GM11168 (cell line): ENCODE results near the gene COL25A1.
"Not testable (repeated sequence)": the region's sequence is repeated elsewhere in the genome, so short reads cannot be mapped to it uniquely, and the experiment has no call there.

Source experiments
- in situ Hi-C: fragments of 300-500 bp; cut with MboI; formaldehyde crosslinking; loops from one replicate; pipeline ENCODE4 v1.12.0; 2022; ENCODE audit warnings: low sequenced_read_pairs; ENCODE audit not compliant: unreplicated experiment

COL25A1 gene

GRCh38 chr4:109026588-109026987, 275.9 kb downstream of the COL25A1 start:
- in situ Hi-C loops, result no loop called here

GRCh38 chr4:109025471-109026076, 276.9 kb downstream of the COL25A1 start:
- in situ Hi-C loops, result no loop called here

- in situ Hi-C loops, result no loop called here
Measured at GRCh38 chr4:109022961-109023360, 279.5 kb downstream of the COL25A1 start.

GRCh38 chr4:109021630-109022029, 280.8 kb downstream of the COL25A1 start:
- in situ Hi-C loops, result not testable (repeated sequence)

GRCh38 chr4:109020861-109021260, 281.6 kb downstream of the COL25A1 start:
- in situ Hi-C loops, result no loop called here

GRCh38 chr4:109016200-109016599, 286.3 kb downstream of the COL25A1 start:
- in situ Hi-C loops, result no loop called here

- in situ Hi-C loops, result no loop called here
Measured at GRCh38 chr4:109015413-109015810, 287.0 kb downstream of the COL25A1 start.

- in situ Hi-C loops, result no loop called here
Measured at GRCh38 chr4:109014593-109015412, 287.7 kb downstream of the COL25A1 start.

GRCh38 chr4:109012286-109012880, 290.1 kb downstream of the COL25A1 start:
- in situ Hi-C loops, result no loop called here

GRCh38 chr4:109011241-109012026, 291.0 kb downstream of the COL25A1 start:
- in situ Hi-C loops, result no loop called here

- in situ Hi-C loops, result no loop called here
Measured at GRCh38 chr4:109010521-109010920, 291.9 kb downstream of the COL25A1 start.

GRCh38 chr4:109009909-109010308, 292.5 kb downstream of the COL25A1 start:
- in situ Hi-C loops, result no loop called here

- in situ Hi-C loops, result no loop called here
Measured at GRCh38 chr4:109007976-109008375, 294.5 kb downstream of the COL25A1 start.

- in situ Hi-C loops, result no loop called here
Measured at GRCh38 chr4:109005523-109005922, 296.9 kb downstream of the COL25A1 start.

- in situ Hi-C loops, result no loop called here
Measured at GRCh38 chr4:109004418-109004817, 298.0 kb downstream of the COL25A1 start.

- in situ Hi-C loops, result no loop called here
Measured at GRCh38 chr4:109003964-109004363, 298.5 kb downstream of the COL25A1 start.

- in situ Hi-C loops, result no loop called here
Measured at GRCh38 chr4:108991551-108992328, 310.7 kb downstream of the COL25A1 start.

- in situ Hi-C loops, result no loop called here
Measured at GRCh38 chr4:108988464-108989195, 313.8 kb downstream of the COL25A1 start.

- in situ Hi-C loops, result not testable (repeated sequence)
Measured at GRCh38 chr4:108984495-108984894, 318.0 kb downstream of the COL25A1 start.
